Parathyroid adenoma (tissue), 2 donors: Measurements from ENCODE around the gene RSPH3.

Experiments used
- H2AFZ ChIP-seq: fragments of 300-600 bp; sonication (generic); one replicate; pipeline ENCODE4 v1.7.0; 2017; ENCODE audit warnings: antibody characterized with exemption, mild to moderate bottlenecking
- H3K27ac ChIP-seq: fragments of 300-600 bp; sonication (generic); one replicate; pipeline ENCODE4 v1.7.0; 2017
- H3K27me3 ChIP-seq: fragments of 300-600 bp; sonication (generic); one replicate; pipeline ENCODE4 v1.7.0; 2017; ENCODE audit warnings: low read length; ENCODE audit not compliant: control insufficient read depth, insufficient read depth
- H3K36me3 ChIP-seq: fragments of 300-600 bp; sonication (generic); one replicate; pipeline ENCODE4 v1.7.0; 2017; ENCODE audit warnings: low read length; ENCODE audit not compliant: control insufficient read depth, insufficient read depth
- H3K4me1 ChIP-seq: fragments of 300-600 bp; sonication (generic); one replicate; pipeline ENCODE4 v1.7.0; 2017; ENCODE audit warnings: control low read depth
- H3K4me2 ChIP-seq: fragments of 300-600 bp; sonication (generic); one replicate; pipeline ENCODE4 v1.7.0; 2017; ENCODE audit warnings: low read length
- H3K4me3 ChIP-seq: fragments of 300-600 bp; sonication (generic); one replicate; pipeline ENCODE4 v1.7.0; 2017; ENCODE audit warnings: low read depth, low read length
- H3K79me2 ChIP-seq: fragments of 300-600 bp; sonication (generic); one replicate; pipeline ENCODE4 v1.7.0; 2017; ENCODE audit warnings: control low read depth
- H3K9ac ChIP-seq: fragments of 300-600 bp; sonication (generic); one replicate; pipeline ENCODE4 v1.7.0; 2017; ENCODE audit warnings: mild to moderate bottlenecking
- H3K9me3 ChIP-seq: fragments of 300-600 bp; sonication (generic); one replicate; pipeline ENCODE4 v1.7.0; 2017; ENCODE audit warnings: low read length; ENCODE audit not compliant: control insufficient read depth
- CTCF ChIP-seq: fragments of 300-600 bp; sonication (generic); IDR thresholded peaks from one replicate; pipeline ENCODE4 v1.7.0; 2017; ENCODE audit warnings: antibody characterized with exemption, mild to moderate bottlenecking
- donor health status: primary hyperparathyroidism.

The RSPH3 gene

DNA sequence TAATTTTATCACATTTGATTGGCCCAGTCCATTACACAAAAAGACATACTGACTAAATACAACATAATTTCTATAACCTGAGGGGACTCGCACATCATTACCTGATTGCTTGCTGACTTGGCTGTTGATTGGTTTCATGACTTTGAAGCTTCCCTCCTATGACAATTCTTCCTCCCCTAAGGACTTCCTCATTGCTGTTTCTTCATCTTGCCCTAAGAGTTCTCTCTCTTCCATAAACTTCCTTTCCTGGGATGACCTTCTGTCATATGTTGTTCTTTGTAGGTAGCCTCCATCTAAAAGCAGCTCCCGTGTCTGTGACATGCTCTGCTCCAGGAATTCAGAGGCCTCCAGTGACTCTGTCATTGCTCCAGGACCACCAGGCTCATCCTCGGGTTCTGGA is 22.6 kb downstream of the RSPH3 start:
- Histone ChIP-seq H3K4me2 (no peak overlapping the region), H3K79me2 (no peaks in the 10 kb centered on the region), H3K36me3 (no peaks in the 10 kb centered on the region), H2AFZ (no peak overlapping the region), H3K9ac (no peak overlapping the region), H3K27ac (no peak overlapping the region), H3K27me3 (no peaks in the 10 kb centered on the region), H3K4me3 (no peak overlapping the region), H3K4me1 (no peaks in the 10 kb centered on the region), H3K9me3 (no peaks in the 10 kb centered on the region)
- no peak for TF ChIP-seq CTCF

GRCh38 chr6:158972241-158973233 is 27.5 kb downstream of the RSPH3 start:
- H2AFZ ChIP-seq = no peak overlapping the region
- no peak overlapping the region for H3K27ac ChIP-seq
- no peaks in the 10 kb centered on the region for H3K79me2 ChIP-seq
- H3K36me3 ChIP-seq = peaks cover 3% of the 10 kb centered on the region
- H3K4me3 ChIP-seq = no peak overlapping the region
- no peak overlapping the region for H3K4me2 ChIP-seq
- TF ChIP-seq CTCF = peak; percentile 65
- H3K9me3 ChIP-seq = no peaks in the 10 kb centered on the region
- H3K4me1 ChIP-seq = no peaks in the 10 kb centered on the region
- no peak overlapping the region for H3K9ac ChIP-seq
- no peaks in the 10 kb centered on the region for H3K27me3 ChIP-seq

- H3K9ac ChIP-seq = no peak overlapping the region
- peaks cover 3% of the 10 kb centered on the region for H3K36me3 ChIP-seq
- no peak overlapping the region for H3K4me3 ChIP-seq
- no peak for TF ChIP-seq CTCF
- H2AFZ ChIP-seq = no peak overlapping the region
- H3K27ac ChIP-seq = no peak overlapping the region
- no peaks in the 10 kb centered on the region for H3K4me1 ChIP-seq
- no peaks in the 10 kb centered on the region for H3K27me3 ChIP-seq
- H3K9me3 ChIP-seq = no peaks in the 10 kb centered on the region
- no peaks in the 10 kb centered on the region for H3K79me2 ChIP-seq
- no peak overlapping the region for H3K4me2 ChIP-seq
These were observed 29.2 kb downstream of the RSPH3 start for GRCh38 chr6:158970640-158971275.

DNA sequence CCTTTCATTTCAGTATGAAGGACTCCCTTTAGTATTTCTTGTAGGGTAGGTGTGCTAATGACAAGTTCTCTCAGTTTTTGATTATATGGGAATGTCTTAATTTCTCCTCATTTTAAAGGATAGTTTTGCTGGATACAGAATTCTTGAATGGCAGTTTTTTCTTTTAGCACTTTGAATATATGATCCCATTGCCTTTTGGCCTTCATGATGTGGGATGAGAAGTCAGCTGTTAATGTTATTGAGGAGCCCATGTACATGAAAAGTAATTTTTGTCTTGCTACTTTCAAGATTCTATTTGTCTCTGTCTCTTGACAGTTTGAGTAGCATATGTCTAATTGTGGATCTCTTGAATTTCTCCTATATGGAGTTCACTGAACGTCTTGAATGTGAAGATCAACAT is 30.9 kb downstream of the RSPH3 start:
- Histone ChIP-seq H3K4me1 (no peaks in the 10 kb centered on the region), H3K4me2 (no peak overlapping the region), H3K36me3 (peaks cover 3% of the 10 kb centered on the region), H3K27ac (no peak overlapping the region), H3K9ac (no peak overlapping the region), H3K27me3 (no peaks in the 10 kb centered on the region), H3K79me2 (no peaks in the 10 kb centered on the region), H3K9me3 (no peaks in the 10 kb centered on the region), H3K4me3 (no peak overlapping the region), H2AFZ (no peak overlapping the region)
- TF ChIP-seq CTCF = no peak
